ENCODE measurements around the gene ARHGEF7.

The ARHGEF7 gene

DNA sequence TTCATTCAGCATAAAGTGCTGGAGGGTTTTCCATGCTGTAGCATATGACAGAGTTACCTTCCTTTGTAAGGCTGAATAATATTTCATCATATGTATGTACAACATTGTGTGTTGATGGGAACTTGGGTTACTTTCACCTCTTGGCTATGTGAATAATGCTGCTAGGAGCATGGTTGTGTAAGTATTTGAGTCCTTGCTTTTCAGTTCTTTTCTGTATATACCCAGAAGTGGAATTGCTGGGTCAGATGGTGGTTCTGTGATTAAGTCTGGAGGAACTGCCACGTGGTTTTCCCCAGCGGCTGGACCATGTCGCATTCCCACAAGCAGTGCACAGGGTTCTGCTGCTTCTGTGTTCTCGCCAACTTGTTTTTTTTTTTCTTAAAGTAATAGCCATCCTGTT lies 104.2 kb downstream of the ARHGEF7 start:
- DNase-seq (ENCODE audit: low read depth in 3 of 3, low spot score in 1 of 3): no peak

- no peak for DNase-seq (ENCODE audit: low read depth in 3 of 3, low spot score in 1 of 3)
Observed at GRCh38 chr13:111219950-111220349, 104.8 kb downstream of the ARHGEF7 start.

GRCh38 chr13:111225166-111225565 lies 110.1 kb downstream of the ARHGEF7 start:
- DNase-seq (ENCODE audit: low read depth in 3 of 3, low spot score in 1 of 3): no peak

DNA sequence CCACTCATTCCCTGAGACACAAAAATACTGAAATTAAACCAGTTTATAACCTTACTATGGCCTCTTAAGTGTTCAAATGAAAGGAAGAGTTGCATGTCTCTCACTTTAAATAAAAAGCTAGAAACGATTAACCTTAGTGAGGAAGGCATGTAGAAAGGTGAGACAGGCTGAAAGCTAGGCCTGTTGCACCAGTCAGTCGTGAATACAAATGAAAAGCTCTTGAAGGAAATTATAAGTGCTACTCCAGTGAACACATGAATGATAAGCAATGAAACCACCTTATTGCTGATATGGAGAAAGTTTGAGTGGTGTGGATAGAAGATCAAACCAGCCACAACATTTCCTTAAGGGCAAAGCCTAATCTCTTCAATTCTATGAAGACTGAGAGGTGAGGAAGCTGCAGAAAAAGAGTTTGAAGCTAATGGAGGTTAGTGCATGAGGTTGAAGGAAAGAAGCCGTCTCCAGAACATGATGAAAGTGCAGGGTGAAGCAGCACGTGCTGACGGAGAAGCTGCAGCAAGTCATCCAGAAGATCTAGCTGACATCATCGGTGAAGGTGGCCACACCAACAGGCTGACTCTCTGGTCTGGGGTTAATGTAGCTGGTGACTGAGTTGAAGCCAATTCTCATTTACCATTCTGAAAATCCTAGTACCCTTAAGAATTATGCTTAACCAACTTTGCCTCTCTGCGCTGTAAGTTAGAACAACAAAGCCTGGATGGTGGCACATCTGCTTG lies 110.9 kb downstream of the ARHGEF7 start:
- no peak for DNase-seq (ENCODE audit: low read depth in 3 of 3, low spot score in 1 of 3)

DNA sequence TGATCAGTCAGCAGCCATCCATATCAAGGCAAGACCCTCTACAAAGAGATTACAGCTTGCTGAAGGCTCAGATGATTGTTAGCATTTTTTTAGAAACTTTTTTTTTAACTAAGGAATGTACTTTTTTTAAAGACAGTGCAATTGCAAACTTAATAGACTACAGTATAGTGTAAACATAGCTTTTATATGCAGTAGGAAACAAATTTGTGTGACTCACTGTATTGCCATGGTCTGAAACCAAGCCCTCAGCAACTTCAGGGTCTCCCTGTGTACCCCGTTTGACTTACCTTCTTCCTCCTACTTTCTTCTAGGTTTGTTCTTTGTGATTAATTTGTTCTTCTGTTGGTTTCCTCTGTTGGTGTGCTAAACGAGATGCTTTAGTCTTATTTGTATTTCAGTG lies 112.3 kb downstream of the ARHGEF7 start:
- DNase-seq (ENCODE audit: low read depth in 3 of 3, low spot score in 1 of 3): no peak

- DNase-seq (ENCODE audit: low read depth in 3 of 3, low spot score in 1 of 3): no peak
Observed at GRCh38 chr13:111228262-111229144, 113.4 kb downstream of the ARHGEF7 start.

- DNase-seq (ENCODE audit: low read depth in 3 of 3, low spot score in 1 of 3): no peak
Observed at GRCh38 chr13:111230385-111230930, 115.3 kb downstream of the ARHGEF7 start.

DNA sequence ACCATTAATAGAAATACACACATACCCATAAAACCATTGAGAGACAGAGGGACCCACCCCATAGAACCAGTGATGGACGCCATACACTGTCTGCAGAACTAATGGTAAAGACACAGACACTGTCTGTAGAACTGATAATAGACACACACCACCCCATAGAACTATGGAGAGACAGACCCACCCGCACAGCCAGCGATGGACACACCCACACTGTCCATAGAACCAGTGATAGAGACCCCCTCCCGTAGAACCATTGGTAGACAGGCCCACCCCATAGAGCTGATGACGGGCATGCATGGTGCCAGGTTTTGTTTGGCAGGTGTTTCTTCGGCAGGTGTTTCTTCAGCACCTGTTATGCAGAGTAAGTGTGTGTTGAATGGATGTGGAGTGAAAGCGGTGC lies 117.1 kb downstream of the ARHGEF7 start:
- DNase-seq (ENCODE audit: low read depth in 3 of 3, low spot score in 1 of 3): no peak

DNA sequence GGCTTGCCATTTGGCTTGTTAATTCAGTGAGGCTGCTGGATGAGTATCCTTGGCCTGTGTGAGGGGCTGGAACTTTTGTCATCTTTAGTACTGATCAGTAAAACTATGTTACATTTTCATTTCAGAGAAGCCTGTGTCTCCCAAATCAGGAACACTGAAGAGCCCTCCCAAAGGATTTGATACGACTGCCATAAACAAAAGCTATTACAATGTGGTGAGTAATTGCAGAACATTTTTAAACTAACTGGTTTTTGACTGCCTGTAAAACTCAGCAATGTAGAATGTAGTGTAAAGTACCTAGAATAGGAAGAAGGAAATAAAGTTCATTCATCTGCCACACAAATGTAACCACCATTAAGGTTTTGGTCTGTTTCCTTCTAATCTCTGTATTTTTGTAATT lies 118.0 kb downstream of the ARHGEF7 start:
- no peak for DNase-seq (ENCODE audit: low read depth in 3 of 3, low spot score in 1 of 3)

DNA sequence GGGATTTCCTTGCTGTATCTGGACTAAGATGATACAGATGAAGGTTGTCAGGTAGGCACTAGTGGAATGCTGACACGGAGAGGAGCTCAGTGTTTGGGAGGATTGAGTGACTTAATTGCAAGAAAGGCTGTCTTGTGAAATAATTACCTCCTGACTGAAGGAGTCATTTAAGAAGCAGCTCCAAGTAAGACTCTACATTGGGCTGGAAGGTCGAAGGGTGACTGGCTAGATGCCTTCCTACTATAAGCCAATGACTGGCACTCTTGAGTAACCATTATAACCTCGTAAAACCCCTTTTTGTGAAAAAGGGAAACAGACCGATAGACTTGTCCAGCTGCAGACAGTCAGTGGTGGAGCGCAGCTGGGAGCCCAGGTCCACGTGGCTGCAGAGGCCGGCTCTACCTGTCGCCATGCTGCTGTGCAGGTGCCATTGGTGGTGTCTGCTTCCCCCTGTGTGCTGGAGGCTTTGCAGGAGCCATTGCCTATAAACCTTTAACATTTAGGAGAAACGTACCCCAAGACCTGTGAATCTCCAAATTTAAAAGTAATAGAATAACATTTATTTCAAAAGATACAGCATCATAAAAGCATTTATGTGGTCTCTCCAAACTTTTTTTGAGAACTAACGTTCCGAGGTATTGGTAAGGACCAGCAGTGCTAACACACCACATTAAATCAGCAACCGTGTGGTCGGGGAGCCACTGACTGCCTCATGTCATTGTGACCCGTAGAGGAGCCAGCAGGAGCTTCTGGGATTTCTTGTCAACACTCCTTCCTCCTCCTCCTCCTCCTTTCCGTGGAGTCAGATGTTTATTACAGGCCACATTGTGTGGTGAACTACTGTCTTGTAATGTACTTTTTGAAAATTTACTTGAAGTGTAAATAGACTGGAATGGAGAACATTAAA lies 124.9 kb downstream of the ARHGEF7 start:
- DNase-seq (ENCODE audit: low read depth in 3 of 3, low spot score in 1 of 3): no peak

DNA sequence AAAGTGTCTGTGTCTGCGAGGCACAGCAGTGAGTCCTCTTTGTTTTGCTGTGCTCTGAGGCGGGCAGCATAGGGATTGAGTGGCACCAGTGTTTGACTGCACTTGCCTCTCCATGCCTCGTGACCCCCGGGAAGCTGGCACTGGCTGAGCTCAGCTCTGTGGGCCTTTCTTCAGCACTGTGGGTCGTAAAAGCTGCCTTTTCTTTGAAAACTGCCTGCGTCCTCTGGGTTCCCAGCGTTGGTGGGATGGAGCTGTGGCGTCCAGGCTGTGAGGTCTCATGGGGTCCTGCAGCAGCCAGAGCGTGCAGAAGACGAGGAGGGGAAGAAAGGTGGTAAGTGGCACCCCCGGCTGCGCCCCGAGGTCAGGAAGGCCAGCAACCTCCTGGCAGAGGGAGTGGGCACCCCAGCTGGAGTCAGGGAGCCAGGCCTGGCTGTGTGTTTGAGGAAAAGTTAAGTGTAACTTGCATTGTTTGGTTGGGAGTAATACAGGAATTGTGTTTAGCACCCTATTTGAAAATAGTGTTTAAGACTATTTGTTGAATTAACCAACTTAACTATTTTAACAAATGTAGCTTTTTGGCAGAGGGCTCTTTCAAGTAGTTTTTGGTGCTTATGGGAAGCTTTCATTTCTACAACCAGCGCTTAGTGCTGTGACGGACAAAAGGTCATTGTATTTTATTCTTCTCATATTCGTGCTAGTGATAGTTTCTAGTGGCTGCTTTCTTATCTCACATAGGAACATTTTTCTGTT lies 126.1 kb downstream of the ARHGEF7 start:
- DNase-seq (ENCODE audit: low read depth in 3 of 3, low spot score in 1 of 3): no peak

DNA sequence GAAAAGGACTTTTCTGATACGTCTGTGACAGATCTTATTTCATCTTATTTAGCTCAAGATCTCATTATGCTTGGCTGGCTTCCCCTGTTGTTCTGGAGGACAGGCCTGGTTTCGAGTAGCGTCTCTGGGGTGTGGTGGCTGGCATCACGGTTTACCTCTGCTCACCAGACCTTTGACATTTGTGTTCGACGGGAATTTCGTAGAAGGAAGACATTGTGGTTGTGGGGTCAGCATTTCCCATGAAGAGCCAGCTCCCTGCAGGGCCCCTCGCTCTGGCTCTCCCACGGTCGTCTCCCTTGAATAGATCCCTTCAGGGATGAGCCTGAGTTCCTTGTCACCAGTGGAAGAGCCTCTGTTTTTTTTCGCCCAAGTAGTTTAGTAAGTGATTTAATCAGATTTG lies 126.8 kb downstream of the ARHGEF7 start:
- DNase-seq (ENCODE audit: low read depth in 3 of 3, low spot score in 1 of 3): no peak

- DNase-seq (ENCODE audit: low read depth in 3 of 3, low spot score in 1 of 3): no peak
Observed at GRCh38 chr13:111242585-111242984, 127.5 kb downstream of the ARHGEF7 start.

DNA sequence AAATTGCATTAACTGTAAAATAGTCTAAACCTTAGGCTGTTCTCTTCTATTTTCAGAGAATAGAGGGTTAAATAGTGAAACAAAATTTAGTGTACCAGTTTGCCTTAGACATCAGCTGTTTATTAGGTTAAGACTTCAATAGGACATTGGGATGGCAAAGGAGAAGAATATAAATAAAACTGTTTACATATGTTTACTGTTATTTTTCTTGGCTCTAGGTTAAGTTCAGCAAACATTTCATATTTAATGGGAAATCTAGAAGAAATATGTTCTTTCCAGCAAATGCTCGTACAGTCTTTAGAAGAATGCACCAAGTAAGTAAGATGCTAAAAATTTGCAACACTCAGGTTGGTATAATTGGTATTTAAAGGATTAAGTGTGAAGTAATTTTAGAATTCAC lies 128.9 kb downstream of the ARHGEF7 start:
- no peak for DNase-seq (ENCODE audit: low read depth in 3 of 3, low spot score in 1 of 3)

DNA sequence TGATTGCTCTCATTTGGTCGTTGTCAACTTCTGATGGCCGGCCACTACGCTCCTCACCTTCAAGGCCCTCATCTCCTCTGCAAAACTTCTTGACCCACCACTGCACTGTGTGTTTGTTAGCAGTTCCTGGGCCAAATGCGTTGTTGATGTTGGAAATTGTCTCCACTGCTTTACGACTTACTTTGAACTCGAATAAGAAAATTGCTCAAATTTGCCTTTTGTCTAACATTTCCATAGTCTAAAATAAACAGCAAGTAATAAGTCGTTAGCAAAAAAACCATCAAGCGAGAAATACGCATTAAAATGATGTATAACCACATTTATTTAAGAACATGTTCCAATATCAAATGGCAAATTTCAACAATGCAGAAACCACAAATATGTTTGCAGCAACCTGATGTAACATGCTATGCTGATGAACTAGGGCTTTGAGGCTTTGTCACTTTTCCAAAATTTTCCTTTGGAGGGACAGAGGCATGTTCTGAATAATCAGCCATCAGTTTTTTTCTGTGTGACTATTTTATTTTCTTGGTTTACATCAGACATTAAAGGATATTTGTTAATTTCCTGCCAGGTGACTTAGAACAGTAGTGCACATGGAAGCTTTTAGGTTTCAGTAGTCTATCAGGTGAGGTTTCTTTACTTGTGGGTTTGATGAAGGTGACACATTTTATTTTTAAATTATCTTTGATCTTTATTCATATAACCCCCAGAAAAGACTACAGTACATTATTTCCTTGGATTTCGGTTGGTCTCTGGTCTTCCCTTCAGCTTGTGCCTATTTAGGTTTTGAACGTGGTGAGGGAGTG lies 130.7 kb downstream of the ARHGEF7 start:
- no peak for DNase-seq (ENCODE audit: low read depth in 3 of 3, low spot score in 1 of 3)

GRCh38 chr13:111247552-111247951 lies 132.4 kb downstream of the ARHGEF7 start:
- DNase-seq (ENCODE audit: low read depth in 3 of 3, low spot score in 1 of 3): no peak

DNA sequence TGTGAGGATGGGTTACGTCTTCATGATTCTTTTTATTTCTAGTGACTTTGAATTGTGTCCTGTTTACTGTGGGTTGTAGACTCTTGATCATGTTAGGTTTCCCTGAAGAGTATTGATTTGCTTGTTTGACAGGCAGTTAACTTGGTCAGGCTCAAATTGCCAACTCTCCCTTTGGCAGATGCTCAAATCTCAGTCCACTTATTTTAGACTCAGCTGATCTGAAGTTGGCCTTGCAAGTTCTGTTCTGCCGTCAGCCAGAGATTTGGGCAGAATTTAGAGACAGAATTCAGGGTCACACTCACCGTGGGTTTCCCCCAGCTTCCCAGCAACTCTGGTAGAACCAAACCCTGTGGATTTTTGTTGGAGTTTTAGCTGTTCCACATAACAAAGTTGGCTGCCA lies 133.7 kb downstream of the ARHGEF7 start:
- DNase-seq (ENCODE audit: low read depth in 3 of 3, low spot score in 1 of 3): no peak

DNA sequence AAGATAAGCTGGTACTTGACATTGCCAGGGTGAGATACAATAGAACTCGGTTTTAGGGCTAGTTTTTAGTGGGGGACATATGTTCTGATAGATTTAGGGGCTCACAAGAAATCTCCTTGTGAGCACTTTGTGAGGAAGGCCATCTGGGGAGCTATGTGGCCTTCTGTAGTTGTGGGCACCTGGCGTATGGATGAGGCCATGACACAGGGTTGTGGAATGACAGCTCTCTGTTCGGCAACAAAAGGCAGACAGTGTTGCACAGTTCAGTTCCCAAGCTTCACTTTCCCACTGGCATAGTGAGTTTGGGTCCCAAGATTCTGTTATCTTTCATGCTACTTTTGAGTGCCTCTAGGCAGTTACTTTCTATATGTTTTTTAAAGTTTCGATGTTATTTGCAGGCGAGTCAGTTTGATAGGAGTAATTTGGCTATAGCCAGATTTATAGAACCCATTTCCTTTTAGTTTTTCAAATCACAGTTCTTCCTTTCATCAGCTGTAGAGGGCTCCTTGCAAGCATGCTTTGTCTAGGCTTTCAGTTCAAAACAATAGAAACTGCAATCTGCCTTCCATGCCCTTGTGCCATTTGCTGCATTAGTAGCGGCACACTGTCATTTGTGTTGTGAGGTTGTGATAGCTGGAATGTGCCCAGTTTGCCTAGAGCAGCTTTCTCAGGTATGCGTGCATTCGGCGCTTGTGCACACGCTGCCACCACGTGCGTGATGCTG lies 134.7 kb downstream of the ARHGEF7 start:
- no peak for DNase-seq (ENCODE audit: low read depth in 3 of 3, low spot score in 1 of 3)
